IPS DF 6.9 (cell line): ENCODE measurements around the gene IL23R.
A peak's percentile ranks its signal among the peaks of the same experiment; 100 is the strongest.

Experiments used
- DNase-seq: peaks from one replicate; pipeline ENCODE4 v3.0.0-alpha.2; 2013; ENCODE audit warnings: low read depth, low spot score
- H3K27ac ChIP-seq: one replicate; pipeline ENCODE4 v1.5.1; 2013; ENCODE audit warnings: low read length, control low read depth
- H3K27me3 ChIP-seq: 2 replicates; pipeline ENCODE4 v1.6.1; 2013; ENCODE audit warnings: mild to moderate bottlenecking, low read length; ENCODE audit not compliant: control insufficient read depth, insufficient read depth
- H3K36me3 ChIP-seq: 2 replicates; pipeline ENCODE4 v1.6.1; 2013; ENCODE audit warnings: low read length; ENCODE audit not compliant: control insufficient read depth, insufficient read depth
- H3K4me1 ChIP-seq: 2 replicates; pipeline ENCODE4 v1.6.1; 2013; ENCODE audit warnings: low read length; ENCODE audit not compliant: control insufficient read depth, insufficient read depth
- H3K4me3 ChIP-seq: 2 replicates; pipeline ENCODE4 v1.5.1; 2013; ENCODE audit warnings: mild to moderate bottlenecking, low read length
- H3K9me3 ChIP-seq: 2 replicates; pipeline ENCODE4 v1.6.1; 2013; ENCODE audit warnings: low read length, inconsistent platforms; ENCODE audit not compliant: control insufficient read depth, insufficient read depth
- WGBS: extraction: QIAGEN DNeasy Blood & Tissue Kit; methylation state at CpG from one replicate; pipeline ENCODE4 v1.1.7; 2013; ENCODE audit warnings: mixed read lengths, missing lambda C conversion rate; ENCODE audit not compliant: insufficient read length, insufficient coverage; 5-methylcytosine and 5-hydroxymethylcytosine counted together

The IL23R gene

DNA sequence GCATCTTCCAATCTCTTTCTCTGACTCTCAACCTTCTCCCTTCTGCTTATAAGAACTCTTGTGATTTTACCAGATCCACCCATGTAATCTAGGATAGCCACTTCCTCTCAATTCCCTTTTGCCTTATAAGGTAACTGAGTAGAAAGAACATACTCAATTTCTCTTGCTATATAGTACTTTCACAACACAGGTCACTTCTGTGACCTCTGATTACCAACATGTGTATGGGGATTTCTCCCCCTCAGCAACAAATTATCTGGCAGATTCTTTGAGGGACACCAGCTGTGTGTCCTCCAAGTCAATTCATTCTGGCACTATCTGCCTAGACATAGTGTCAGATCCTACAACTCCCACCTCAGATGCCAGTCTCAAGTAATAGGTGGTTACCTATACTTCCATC lies 62.5 kb downstream of the IL23R start:
- no peaks in the 10 kb centered on the region for H3K36me3 ChIP-seq
- DNase-seq, result no peak

DNA sequence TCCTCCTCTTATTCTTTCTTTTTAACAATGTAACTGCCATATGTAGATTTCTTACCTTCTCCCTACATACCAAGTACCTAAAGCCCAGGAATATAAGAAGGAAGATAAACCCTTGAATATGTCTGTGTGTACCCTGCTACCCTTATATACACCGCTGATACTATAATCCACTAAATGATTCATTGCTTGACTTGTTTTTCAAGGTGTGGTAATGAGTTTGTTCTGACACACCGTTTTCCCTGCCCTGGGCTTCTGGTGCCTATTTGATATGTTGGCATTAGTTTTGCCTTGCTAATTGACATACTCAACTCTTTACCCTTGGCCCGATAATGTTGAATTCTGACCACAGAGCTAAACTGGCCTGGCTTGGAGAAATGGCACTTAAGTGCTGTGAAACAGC lies 64.3 kb downstream of the IL23R start:
- no peak for DNase-seq
- H3K4me1 ChIP-seq, result no peaks in the 10 kb centered on the region
- H3K4me3 ChIP-seq, result no peak overlapping the region
- H3K27ac ChIP-seq, result no peak overlapping the region
- H3K27me3 ChIP-seq, result no peaks in the 10 kb centered on the region
- no CpG with 5 or more reads among the region's 3 CpGs for WGBS
- no peaks in the 10 kb centered on the region for H3K9me3 ChIP-seq
- H3K36me3 ChIP-seq, result no peaks in the 10 kb centered on the region

More for the DNA sequence above, 62.5 kb downstream of the IL23R start:
- Histone ChIP-seq H3K27ac (no peak overlapping the region), H3K9me3 (no peaks in the 10 kb centered on the region), H3K27me3 (no peaks in the 10 kb centered on the region), H3K4me3 (no peak overlapping the region), H3K4me1 (no peaks in the 10 kb centered on the region)

DNA sequence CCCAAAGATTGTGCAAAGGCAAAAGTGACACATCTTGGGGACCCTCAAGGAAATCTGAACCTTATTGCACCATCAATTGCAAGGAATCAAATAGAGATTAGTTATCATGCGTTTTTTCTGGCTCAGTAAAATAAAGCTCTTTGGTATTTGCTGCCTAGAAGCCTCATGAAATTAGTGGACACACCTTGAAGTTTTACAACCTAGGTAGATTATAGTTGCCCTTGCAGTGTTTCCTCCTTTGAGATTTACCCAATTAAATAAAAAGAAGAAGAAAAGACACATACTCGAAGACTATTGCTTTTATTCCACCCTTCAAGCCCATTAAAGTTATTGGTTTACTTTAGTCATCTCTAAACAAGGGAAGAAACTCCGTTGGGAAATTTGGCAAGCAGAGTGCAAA lies 70.0 kb downstream of the IL23R start:
- Histone ChIP-seq H3K4me3 (no peak overlapping the region), H3K4me1 (no peaks in the 10 kb centered on the region), H3K9me3 (no peaks in the 10 kb centered on the region), H3K27me3 (no peaks in the 10 kb centered on the region), H3K27ac (no peak overlapping the region), H3K36me3 (no peaks in the 10 kb centered on the region)
- no peak for DNase-seq
- no CpG with 5 or more reads among the region's 3 CpGs for WGBS

DNA sequence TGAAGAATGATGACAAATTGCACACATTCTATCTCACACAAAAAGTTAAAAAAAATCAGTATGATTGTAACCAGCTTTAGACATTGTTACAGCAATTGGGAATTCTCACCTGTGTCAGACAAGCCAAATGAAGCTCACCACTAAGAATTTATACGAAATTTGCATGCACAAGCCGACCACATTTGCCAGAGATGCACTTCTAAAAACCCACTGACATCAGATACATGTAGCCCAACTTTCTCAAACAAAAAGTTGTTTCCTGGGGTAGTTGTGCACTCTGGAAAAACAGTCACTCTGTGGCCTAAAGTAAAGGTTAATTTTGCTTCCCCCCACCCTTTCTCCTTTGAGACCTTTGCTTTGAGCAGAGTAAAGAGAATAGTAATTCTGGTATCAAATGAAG lies 73.5 kb downstream of the IL23R start:
- no CpG with 5 or more reads among the region's 2 CpGs for WGBS
- Histone ChIP-seq H3K4me3 (no peak overlapping the region), H3K27ac (no peak overlapping the region), H3K4me1 (no peaks in the 10 kb centered on the region), H3K36me3 (no peaks in the 10 kb centered on the region), H3K9me3 (no peaks in the 10 kb centered on the region), H3K27me3 (no peaks in the 10 kb centered on the region)
- DNase-seq, result no peak

DNA sequence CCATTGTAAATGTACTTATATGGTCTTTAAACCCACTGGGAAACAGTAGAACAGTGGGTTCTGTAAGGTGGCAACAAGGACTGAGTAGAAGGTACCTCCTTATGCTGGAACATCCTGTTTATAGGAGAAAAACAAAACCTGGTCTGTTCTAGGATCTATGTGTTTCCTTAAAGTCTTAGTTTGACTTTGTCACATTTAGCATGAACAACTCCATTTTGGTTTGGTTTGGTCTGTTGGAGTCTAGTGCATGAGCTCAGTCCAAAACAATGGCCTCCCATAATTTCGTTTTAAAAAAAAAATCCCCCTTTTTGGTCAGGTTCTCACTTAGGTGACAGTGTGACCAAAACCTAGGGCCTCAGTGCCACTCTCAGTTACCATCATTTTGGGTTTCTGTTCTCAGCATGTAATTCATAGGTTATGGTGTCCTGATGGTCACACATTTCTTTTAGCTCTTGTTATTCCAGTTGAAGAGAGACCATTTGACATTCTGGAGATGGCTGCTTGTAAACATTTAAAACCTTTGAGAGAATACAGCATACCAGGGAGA lies 75.0 kb downstream of the IL23R start:
- no peak for DNase-seq
- H3K4me3 ChIP-seq, result no peak overlapping the region
- WGBS, result no CpG with 5 or more reads among the region's 1 CpG
- no peaks in the 10 kb centered on the region for H3K9me3 ChIP-seq
- H3K4me1 ChIP-seq, result no peaks in the 10 kb centered on the region
- H3K27ac ChIP-seq, result no peak overlapping the region
- H3K27me3 ChIP-seq, result no peaks in the 10 kb centered on the region
- H3K36me3 ChIP-seq, result no peaks in the 10 kb centered on the region

DNA sequence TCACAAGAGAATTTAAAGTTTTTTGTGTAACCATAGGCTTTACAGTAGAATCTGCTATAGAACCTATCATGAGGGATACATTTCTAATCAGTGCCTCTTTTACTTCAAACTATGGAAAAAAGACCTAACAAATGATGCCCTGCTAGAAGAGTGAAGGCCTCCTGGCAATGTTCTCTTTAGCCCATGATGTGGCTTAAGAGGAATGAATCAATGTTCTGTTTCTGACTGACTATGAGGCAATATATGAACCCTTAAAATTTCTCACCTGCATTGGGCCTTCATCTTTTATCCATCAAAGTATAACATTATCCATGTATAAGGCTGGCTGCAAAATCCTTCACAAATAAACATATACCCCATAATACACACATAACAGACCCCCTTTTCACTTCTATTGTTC lies 75.8 kb downstream of the IL23R start:
- H3K9me3 ChIP-seq, result no peaks in the 10 kb centered on the region
- no peaks in the 10 kb centered on the region for H3K36me3 ChIP-seq
- no peak for DNase-seq
- no peaks in the 10 kb centered on the region for H3K27me3 ChIP-seq
- H3K4me1 ChIP-seq, result no peaks in the 10 kb centered on the region
- H3K27ac ChIP-seq, result no peak overlapping the region
- H3K4me3 ChIP-seq, result no peak overlapping the region

DNA sequence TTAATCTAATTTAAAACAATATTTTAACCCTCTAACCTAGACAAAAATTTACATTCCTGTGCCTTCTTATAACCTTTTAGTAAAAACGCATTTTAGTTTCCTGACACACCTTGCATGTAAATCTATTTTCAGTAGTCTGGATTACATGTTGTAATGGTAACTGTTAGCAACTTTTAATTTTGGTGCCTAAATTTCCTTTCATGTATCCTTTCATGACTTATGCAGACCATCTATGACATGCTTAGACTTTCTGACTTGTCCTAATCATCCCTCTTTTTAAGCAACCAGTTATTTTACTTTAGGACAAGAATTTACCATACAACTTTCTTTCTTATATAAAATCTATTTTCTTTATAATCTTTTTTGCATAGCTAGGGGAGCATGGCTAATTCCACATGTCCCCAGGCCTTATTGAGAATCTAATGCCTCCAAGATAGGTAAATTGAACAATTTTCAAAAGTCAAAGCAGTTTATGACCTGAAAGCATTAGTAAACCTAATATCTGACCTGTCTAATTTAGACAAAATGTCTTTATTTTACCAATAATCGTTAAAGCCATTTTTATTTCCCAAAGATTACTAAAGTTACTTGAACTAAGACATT lies 83.9 kb downstream of the IL23R start:
- no peak for DNase-seq
- H3K4me1 ChIP-seq, result no peaks in the 10 kb centered on the region
- no peaks in the 10 kb centered on the region for H3K27me3 ChIP-seq
- no peak overlapping the region for H3K4me3 ChIP-seq
- H3K36me3 ChIP-seq, result no peaks in the 10 kb centered on the region
- 100% methylated on average over 1 of the region's 2 CpGs for WGBS
- H3K27ac ChIP-seq, result no peak overlapping the region
- H3K9me3 ChIP-seq, result no peaks in the 10 kb centered on the region; the same call in 1 of the 2 replicates

DNA sequence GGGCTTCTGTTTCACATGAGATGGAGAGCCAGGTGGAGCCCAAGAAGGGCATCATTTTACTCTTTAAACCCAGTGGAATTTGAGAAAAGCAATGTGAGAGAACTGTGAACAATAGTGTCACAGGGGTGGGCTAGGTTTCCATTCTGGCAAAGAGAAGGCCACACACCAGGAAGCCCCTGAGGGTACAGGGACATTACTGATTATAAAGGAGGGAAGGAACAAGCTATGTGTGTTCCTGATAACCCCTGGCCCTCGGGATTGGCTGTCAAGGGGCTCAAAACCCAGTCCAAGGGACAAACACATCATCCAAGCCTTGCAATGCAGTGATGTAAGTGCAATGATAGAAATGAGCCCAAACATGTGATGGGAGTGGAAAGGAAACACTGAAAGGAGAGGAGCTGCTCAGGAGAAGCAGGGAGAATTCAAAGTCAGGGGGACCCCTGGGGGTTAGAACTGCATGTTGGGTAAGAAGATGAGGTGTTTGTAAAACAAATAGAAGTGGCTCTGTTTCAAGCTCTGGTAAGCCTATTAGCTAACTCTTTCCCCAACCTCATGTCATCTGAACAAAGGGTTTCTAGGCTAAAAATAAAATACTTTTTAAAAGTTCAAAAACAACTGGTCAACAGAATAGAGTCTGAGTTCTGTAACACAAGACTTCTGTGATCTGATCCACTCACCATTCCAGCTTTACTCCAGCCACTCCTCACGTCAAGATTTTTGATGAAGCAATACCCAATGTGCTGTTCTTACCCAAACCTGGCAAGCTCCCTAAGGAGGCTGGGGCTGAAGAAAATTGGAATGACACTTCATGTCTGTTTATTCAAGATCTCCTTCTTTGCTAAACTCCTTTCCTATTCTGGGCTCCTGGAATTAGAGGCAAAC lies 90.3 kb downstream of the IL23R start:
- H3K4me3 ChIP-seq, result no peak overlapping the region
- no peak for DNase-seq
- H3K27ac ChIP-seq, result no peak overlapping the region
- WGBS, result no CpG with 5 or more reads among the region's 2 CpGs
- H3K36me3 ChIP-seq, result no peaks in the 10 kb centered on the region
- no peaks in the 10 kb centered on the region; the same call in 1 of the 2 replicates for H3K9me3 ChIP-seq
- no peaks in the 10 kb centered on the region for H3K27me3 ChIP-seq
- no peaks in the 10 kb centered on the region for H3K4me1 ChIP-seq

DNA sequence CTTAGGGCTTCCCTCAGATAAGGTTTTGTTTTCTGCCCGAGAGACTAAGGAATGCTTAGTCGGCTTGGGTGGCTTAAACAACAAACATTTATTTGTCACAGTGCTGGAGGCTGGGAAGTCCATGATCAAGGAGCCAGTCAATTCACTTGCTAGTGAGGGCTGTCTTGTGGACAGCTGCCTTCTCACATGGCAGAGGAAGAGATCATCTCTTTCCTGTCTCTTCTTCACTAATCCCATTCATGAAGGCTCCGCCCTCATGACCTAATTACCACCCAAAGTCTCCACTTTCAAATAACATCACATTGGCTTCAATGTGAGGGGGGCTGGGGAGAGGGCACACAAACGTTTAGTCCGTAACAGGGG lies 90.9 kb downstream of the IL23R start:
- Histone ChIP-seq H3K27ac (no peak overlapping the region), H3K36me3 (no peaks in the 10 kb centered on the region), H3K4me1 (no peaks in the 10 kb centered on the region), H3K27me3 (no peaks in the 10 kb centered on the region), H3K9me3 (no peaks in the 10 kb centered on the region), H3K4me3 (no peak overlapping the region)
- WGBS, result no CpG with 5 or more reads among the region's 5 CpGs
- no peak for DNase-seq

DNA sequence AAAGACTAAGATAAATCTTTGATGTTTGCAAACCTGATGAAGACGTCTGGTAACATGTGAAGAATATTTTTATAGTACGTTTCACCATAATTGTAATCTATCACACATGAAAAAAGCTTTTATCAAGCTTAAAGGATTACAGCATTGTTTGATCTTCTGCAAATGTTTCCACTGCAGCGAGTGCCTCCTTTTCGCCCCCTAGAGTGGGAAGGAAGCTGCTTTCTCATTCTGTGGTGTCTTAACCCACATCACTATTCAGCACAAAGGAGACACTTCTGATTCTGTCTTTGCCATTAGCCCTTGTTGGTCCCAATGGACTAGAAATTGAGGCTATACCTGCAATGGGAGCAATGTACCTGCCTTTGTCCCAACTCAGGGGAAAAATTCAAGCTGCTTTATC lies 95.4 kb downstream of the IL23R start:
- no CpG with 5 or more reads among the region's 4 CpGs for WGBS
- H3K27ac ChIP-seq, result no peak overlapping the region
- DNase-seq, result peak; percentile 11

More for the DNA sequence above, 95.4 kb downstream of the IL23R start:
- H3K4me1 ChIP-seq, result 0 out of 2 replicates have a peak, but pooled peaks cover 1% of the 10 kb centered on the region
- H3K36me3 ChIP-seq, result no peaks in the 10 kb centered on the region
- H3K9me3 ChIP-seq, result no peaks in the 10 kb centered on the region
- H3K27me3 ChIP-seq, result no peaks in the 10 kb centered on the region
- H3K4me3 ChIP-seq, result no peak overlapping the region
